AG20443 (cell line): ENCODE measurements around the gene MCCC1.

Experiments
- DNase-seq: peaks from one replicate; pipeline ENCODE4 v3.0.0; 2012; ENCODE audit warnings: low spot score, mixed read lengths

MCCC1 gene

DNA sequence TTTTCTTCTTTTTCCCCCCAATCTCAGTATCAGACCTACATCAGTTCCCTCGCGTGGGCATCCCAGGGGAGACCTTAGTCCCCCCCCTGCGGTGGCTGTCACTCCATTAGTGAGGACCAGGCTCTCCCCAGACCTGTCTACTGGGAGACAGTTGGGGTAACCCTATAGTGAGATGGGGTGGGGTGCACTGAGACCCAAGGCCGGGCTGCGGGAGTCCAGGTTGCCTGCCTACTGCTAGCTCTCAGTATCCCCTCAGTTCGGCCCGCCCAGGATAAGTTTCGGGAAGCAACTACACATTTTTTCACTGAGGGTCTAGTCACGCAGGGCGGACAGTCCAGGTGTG, 118.3 kb downstream of the MCCC1 start:
- DNase-seq, result no peak

DNA sequence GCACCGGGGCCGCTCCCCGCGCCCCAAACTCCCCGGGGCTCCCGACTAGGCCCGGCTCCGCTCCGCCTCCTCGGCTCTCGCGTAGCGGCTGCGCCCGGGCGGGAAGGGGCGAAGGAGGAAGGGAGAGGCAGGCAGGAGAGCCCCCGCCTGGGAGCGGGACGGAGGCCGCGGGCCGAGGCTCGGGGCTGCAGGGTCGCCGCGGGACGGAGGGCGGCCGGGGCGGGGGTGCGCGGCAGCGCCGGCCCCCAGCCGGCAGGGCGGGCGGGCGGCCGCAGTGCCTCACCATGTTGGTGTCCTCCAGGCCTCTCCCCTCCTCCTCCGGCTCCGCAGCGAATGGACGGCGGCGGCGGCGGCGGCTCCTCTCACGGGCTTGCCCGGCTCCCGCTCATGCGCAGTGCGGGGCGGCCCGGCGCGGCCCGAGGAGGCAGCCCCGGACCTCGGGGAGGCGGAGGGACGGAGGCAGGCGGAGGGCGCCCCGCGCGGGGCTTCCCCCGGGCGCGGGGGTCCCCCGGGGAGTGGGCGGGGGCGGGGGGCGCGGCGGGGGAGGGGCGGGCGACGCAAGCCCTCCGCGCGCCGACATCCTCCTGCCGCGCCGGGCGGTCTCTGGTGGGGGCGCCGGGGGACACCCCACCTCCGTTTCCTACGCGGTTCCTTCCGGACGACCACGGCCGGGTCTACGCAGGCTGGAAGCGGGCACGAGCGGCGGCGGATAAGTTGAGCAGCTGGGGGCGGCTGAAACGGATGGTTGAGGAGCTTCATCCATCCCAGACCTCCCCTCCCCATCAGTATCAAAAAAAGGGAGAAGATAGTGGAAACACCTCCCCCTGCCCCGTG, 118.9 kb downstream of the MCCC1 start, which contains the start of gene DCUN1D1:
Gene DCUN1D1 (minus strand): TSS at position 335 of the 834 bp plus-strand sequence. CDS start 49 bp downstream, at position 286.
- peak; percentile 99 for DNase-seq

DNA sequence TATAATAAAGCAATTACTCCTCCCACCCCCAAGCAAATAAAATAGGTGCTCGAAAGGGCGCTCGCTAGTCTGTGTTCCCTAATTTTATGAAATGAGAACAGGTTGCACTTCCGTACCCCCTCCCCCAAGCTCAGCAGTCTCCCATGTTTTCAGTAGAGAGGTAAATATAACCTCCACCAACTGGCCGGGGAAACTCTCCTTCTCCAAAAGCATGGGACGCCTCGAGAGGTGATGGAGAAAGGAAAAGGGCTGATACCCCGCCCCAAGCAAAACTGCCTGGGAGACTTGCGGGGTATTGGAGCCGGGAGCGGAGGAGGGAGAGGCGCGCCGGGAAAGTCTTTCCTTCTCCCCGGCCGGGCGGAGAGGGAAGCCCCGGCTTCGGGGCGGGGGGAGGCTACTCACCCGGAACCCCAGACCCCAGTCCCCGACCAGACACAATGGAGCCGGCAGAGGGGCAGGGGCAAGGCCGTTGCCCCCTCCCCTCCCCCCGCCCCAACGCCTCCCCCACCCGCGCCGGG, 119.6 kb downstream of the MCCC1 start:
- peak; percentile 45 for DNase-seq

- no peak for DNase-seq
Observed at GRCh38 chr3:182979103-182979673, 120.1 kb downstream of the MCCC1 start.

GRCh38 chr3:182978387-182978786, 120.9 kb downstream of the MCCC1 start:
- DNase-seq, result no peak

DNA sequence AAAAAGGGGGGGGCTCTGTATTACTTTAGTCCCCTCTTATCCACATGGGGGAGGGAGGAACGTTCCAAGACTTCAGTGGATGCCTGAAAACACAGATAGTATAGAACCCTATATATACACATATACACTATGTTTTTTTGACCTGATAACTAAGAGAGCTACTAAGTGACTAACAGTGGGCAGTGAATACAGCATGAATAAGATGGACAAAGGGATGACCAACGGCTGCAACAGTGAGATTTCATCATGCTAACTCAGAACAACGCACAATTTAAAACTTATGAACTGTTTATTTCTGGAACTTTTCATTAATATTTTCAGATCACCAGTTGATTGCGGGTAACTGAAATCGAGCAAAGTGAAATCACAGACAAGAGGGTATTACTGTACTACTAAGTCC, 126.2 kb downstream of the MCCC1 start:
- DNase-seq, result no peak

- DNase-seq, result no peak
Observed at GRCh38 chr3:182972387-182972786, 126.9 kb downstream of the MCCC1 start.

GRCh38 chr3:182971637-182972036, 127.7 kb downstream of the MCCC1 start:
- DNase-seq, result no peak

- no peak for DNase-seq
Observed at GRCh38 chr3:182970811-182971418, 128.4 kb downstream of the MCCC1 start.

GRCh38 chr3:182969853-182970252, 129.4 kb downstream of the MCCC1 start:
- no peak for DNase-seq

GRCh38 chr3:182969277-182969676, 130.0 kb downstream of the MCCC1 start:
- DNase-seq, result peak; percentile 37

DNA sequence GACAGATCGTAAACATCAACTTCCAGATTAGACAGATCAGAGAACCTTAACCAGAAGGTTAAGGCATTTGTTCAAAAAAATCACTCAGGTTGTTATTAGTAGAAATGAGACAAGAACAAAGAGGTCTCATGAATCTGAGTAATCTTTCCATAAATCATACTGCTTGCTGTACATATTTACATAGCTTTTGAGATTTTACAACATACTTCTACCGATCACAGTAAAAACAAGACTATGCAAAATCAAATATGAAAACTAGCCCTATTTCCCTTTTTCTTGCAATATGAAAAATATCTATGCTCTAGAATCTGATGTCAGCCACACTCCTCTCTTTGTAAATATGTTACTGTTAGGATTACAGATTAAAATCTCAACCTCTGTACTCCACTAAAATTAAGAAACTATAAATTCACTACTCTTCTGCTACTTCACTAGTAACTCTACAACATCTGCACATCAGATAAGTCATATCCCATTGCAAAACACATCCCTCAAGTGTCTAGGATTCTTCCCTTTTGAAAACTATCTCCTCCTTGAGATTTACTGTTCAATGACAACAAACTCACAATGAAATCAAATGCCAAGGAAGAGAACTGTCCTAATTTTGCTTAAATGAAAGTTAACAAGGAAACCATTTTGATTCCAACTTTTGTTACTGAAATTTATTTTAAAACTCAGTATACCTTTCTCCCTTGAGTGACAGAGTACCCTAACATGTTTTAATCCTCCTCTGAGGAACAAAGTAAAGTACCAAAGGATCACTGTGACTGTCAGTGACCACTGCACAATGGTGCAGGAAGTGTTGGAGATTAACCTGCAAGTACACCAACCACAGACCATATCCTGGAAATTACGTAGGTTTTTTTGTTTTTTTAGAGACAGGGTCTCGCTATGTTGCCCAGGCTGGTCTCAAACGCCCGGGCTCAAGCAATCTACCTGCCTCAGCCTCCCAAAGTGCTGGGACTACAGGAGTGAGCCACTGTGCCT, 131.8 kb downstream of the MCCC1 start:
- DNase-seq, result no peak

GRCh38 chr3:182965861-182966366, 133.4 kb downstream of the MCCC1 start:
- DNase-seq, result no peak
